CD4-positive, alpha-beta T cell (primary cell): ENCODE data around the gene SLC16A12. TPM values are rescaled to one million over a fixed set of nuclear protein-coding genes. Genes with fewer than 3 reads are reported as not detected.

Source experiments
- ATAC-seq: fragments of 200-7000 bp; cut with Tn5 transposase; one replicate; pipeline ENCODE4 v1.10.0; 2022; ENCODE audit warnings: mild to moderate bottlenecking; ENCODE audit not compliant: poor library complexity
- CTCF ChIA-PET: fragments of 350-600 bp; sonication (Branson Sonifier 250); formaldehyde crosslinking; loops from one replicate; lab custom pipeline; 2021; ENCODE audit warnings: antibody characterized with exemption, inconsistent platforms; lab: Charles Lee
- POLR2A ChIA-PET: fragments of 350-600 bp; sonication (Branson Sonifier 250); formaldehyde crosslinking; loops from one replicate; lab custom pipeline; 2021; ENCODE audit warnings: antibody characterized with exemption, inconsistent platforms; lab: Charles Lee
- DNase-seq, 14 experiments: peaks; one replicate each; pipeline ENCODE4 v3.0.0-alpha.2; 2013 to 2020; ENCODE audit warnings: mixed read lengths in 2 of 14
- H3K27ac ChIP-seq, 2 donors: one replicate each; pipeline versions ENCODE4 v1.5.1 to v1.7.0; 2013; ENCODE audit warnings: low read length in 2 of 2, low read depth in 1 of 2, mild to moderate bottlenecking in 1 of 2
- H3K27me3 ChIP-seq, 2 experiments: 1 replicate in 1 of 2; 2 replicates in 1 of 2; pipeline versions ENCODE4 v1.6.1 to v1.7.0; 2013; ENCODE audit warnings: low read length in 2 of 2, control low read depth in 1 of 2, mild to moderate bottlenecking in 1 of 2, moderate library complexity in 1 of 2; ENCODE audit not compliant: insufficient read depth in 2 of 2, control insufficient read depth in 1 of 2
- H3K36me3 ChIP-seq: one replicate; pipeline ENCODE4 v1.6.1; 2013; ENCODE audit warnings: low read length, control low read depth; ENCODE audit not compliant: insufficient read depth
- H3K4me1 ChIP-seq: one replicate; pipeline ENCODE4 v1.6.1; 2013; ENCODE audit warnings: low read length, control low read depth; ENCODE audit not compliant: insufficient read depth
- H3K4me3 ChIP-seq: one replicate; pipeline ENCODE4 v1.5.1; 2013; ENCODE audit warnings: mild to moderate bottlenecking, low read length, moderate library complexity
- H3K9me3 ChIP-seq, 2 experiments: 1 replicate in 1 of 2; 2 replicates in 1 of 2; pipeline versions ENCODE4 v1.6.1 to v1.7.0; 2013; ENCODE audit warnings: low read length in 2 of 2, mild to moderate bottlenecking in 2 of 2, control low read depth in 1 of 2, moderate library complexity in 1 of 2; ENCODE audit not compliant: control insufficient read depth in 1 of 2, insufficient read depth in 1 of 2
- H3K27ac Mint-ChIP-seq: one replicate; pipeline ENCODE4 v1.8.0; 2020; ENCODE audit warnings: mixed read lengths
- H3K27me3 Mint-ChIP-seq: one replicate; pipeline ENCODE4 v1.8.0; 2021; ENCODE audit warnings: mixed read lengths
- H3K36me3 Mint-ChIP-seq: one replicate; pipeline ENCODE4 v1.8.0; 2021; ENCODE audit warnings: low read depth, mixed read lengths
- H3K4me1 Mint-ChIP-seq: one replicate; pipeline ENCODE4 v1.8.0; 2021; ENCODE audit warnings: low read depth, mixed read lengths
- H3K4me3 Mint-ChIP-seq: one replicate; pipeline ENCODE4 v1.8.0; 2020; ENCODE audit warnings: mild to moderate bottlenecking, mixed read lengths
- H3K9me3 Mint-ChIP-seq: one replicate; pipeline ENCODE4 v1.8.0; 2020; ENCODE audit warnings: mixed read lengths
- CTCF ChIP-seq: fragments of 200-600 bp; IDR thresholded peaks from one replicate; pipeline ENCODE4 v1.8.0; 2022; ENCODE audit warnings: antibody characterized with exemption, mild to moderate bottlenecking
- intact Hi-C, 2 experiments: fragments of 100-400 bp; cut with DNase I in 1 of 2; cut with micrococcal nuclease in 1 of 2; formaldehyde crosslinking; loops; one replicate each; pipeline versions ENCODE4 v1.15.1 to v1.9.0; 2023 to 2025; cut with DNase I, micrococcal nuclease
- total RNA-seq, 174 experiments: library from RNA in 2 of 174; stranded (reverse) in 2 of 174; gene quantifications; one replicate each; pipeline ENCODE4 v1.2.3 and lab custom pipeline; 2021 to 2026

SLC16A12 gene
- total RNA-seq, 2 experiments from 2014 or later = not detected

- H3K4me1 ChIP-seq = no peaks in the 10 kb centered on the region
- DNase-seq = no peak
- H3K4me1 Mint-ChIP-seq = no peaks in the 10 kb centered on the region
- no peaks in the 10 kb centered on the region for H3K36me3 ChIP-seq
- TF ChIP-seq CTCF = no peak
- no peak overlapping the region for H3K4me3 ChIP-seq
- CTCF ChIA-PET = no interaction called here
- ATAC-seq = no peak
- no peaks in the 10 kb centered on the region for H3K9me3 ChIP-seq
- no peaks in the 10 kb centered on the region for H3K36me3 Mint-ChIP-seq
- POLR2A ChIA-PET = no interaction called here
- H3K27ac ChIP-seq = no peak overlapping the region
- no peak overlapping the region for H3K4me3 Mint-ChIP-seq
- peaks cover 0 to 10% of the 10 kb centered on the region in 2 experiments for H3K27me3 ChIP-seq
- intact Hi-C loops = no loop called here
- H3K27me3 Mint-ChIP-seq = peaks cover 25% of the 10 kb centered on the region
- H3K27ac Mint-ChIP-seq = no peak overlapping the region
- no peaks in the 10 kb centered on the region for H3K9me3 Mint-ChIP-seq
Measured at GRCh38 chr10:89494068-89494467, 41.3 kb downstream of the SLC16A12 start.

- Mint-ChIP-seq H3K27ac (no peak overlapping the region), H3K4me1 (no peaks in the 10 kb centered on the region), H3K4me3 (no peak overlapping the region), H3K36me3 (no peaks in the 10 kb centered on the region), H3K9me3 (no peaks in the 10 kb centered on the region), H3K27me3 (peaks cover 28% of the 10 kb centered on the region)
- Histone ChIP-seq H3K27me3 (peaks cover 0 to 10% of the 10 kb centered on the region in 2 experiments), H3K27ac (no peak overlapping the region), H3K4me1 (no peaks in the 10 kb centered on the region), H3K36me3 (no peaks in the 10 kb centered on the region), H3K9me3 (no peaks in the 10 kb centered on the region), H3K4me3 (no peak overlapping the region)
- intact Hi-C loops = no loop called here
- ChIA-PET POLR2A (no interaction called here), CTCF (no interaction called here)
- DNase-seq (no peak), ATAC-seq (no peak)
- no peak for TF ChIP-seq CTCF
Measured at GRCh38 chr10:89491932-89492331, 43.5 kb downstream of the SLC16A12 start.

GRCh38 chr10:89490596-89491335 lies 44.6 kb downstream of the SLC16A12 start:
- no peak for TF ChIP-seq CTCF
- CTCF ChIA-PET = no interaction called here
- ATAC-seq (no peak), DNase-seq (no peak)
- Mint-ChIP-seq H3K36me3 (no peaks in the 10 kb centered on the region), H3K4me3 (no peak overlapping the region), H3K4me1 (no peaks in the 10 kb centered on the region), H3K9me3 (no peaks in the 10 kb centered on the region), H3K27me3 (peaks cover 31% of the 10 kb centered on the region), H3K27ac (no peak overlapping the region)
- H3K27ac ChIP-seq = no peak overlapping the region
- H3K27me3 ChIP-seq = peaks cover 0 to 10% of the 10 kb centered on the region in 2 experiments
- intact Hi-C loops = no loop called here
- H3K36me3 ChIP-seq = no peaks in the 10 kb centered on the region
- no peak overlapping the region for H3K4me3 ChIP-seq
- H3K9me3 ChIP-seq = no peaks in the 10 kb centered on the region
- no peaks in the 10 kb centered on the region for H3K4me1 ChIP-seq
- POLR2A ChIA-PET = no interaction called here
